ENCODE measurements around the gene CTR9. TPM values are rescaled to one million over a fixed set of nuclear protein-coding genes. Genes with fewer than 3 reads are reported as not detected.

Gene CTR9
- total RNA-seq, 1 donor from 2014 or later = 35.6 TPM

- Mint-ChIP-seq H3K36me3 (peaks cover 22% of the 10 kb centered on the region), H3K27me3 (no peaks in the 10 kb centered on the region), H3K9me3 (no peaks in the 10 kb centered on the region), H3K4me3 (no peak overlapping the region), H3K27ac (no peak overlapping the region), H3K4me1 (ENCODE audit: unreplicated experiment) (no peaks in the 10 kb centered on the region)
- DNase-seq (ENCODE audit: extremely low spot score, unreplicated experiment) = no peak
- no peak for TF ChIP-seq CTCF (conservative IDR thresholded peaks at IDR 0.05)
Observed at GRCh38 chr11:10777393-10777793, 26.3 kb downstream of the CTR9 start.

- TF ChIP-seq CTCF (conservative IDR thresholded peaks at IDR 0.05) = no peak
- no peak for DNase-seq (ENCODE audit: extremely low spot score, unreplicated experiment)
- Mint-ChIP-seq H3K27ac (no peak overlapping the region), H3K36me3 (peaks cover 21% of the 10 kb centered on the region), H3K4me3 (no peak overlapping the region), H3K9me3 (no peaks in the 10 kb centered on the region), H3K4me1 (ENCODE audit: unreplicated experiment) (no peaks in the 10 kb centered on the region), H3K27me3 (no peaks in the 10 kb centered on the region)
Observed at GRCh38 chr11:10777806-10778205, 26.8 kb downstream of the CTR9 start.

GRCh38 chr11:10778217-10778970 lies 27.3 kb downstream of the CTR9 start:
- H3K27ac Mint-ChIP-seq = no peak overlapping the region
- H3K36me3 Mint-ChIP-seq = peaks cover 21% of the 10 kb centered on the region
- H3K27me3 Mint-ChIP-seq = no peaks in the 10 kb centered on the region
- no peaks in the 10 kb centered on the region for H3K9me3 Mint-ChIP-seq
- H3K4me3 Mint-ChIP-seq = no peak overlapping the region
- no peaks in the 10 kb centered on the region for H3K4me1 Mint-ChIP-seq (ENCODE audit: unreplicated experiment)
- no peak for DNase-seq (ENCODE audit: extremely low spot score, unreplicated experiment)
- no peak for TF ChIP-seq CTCF (conservative IDR thresholded peaks at IDR 0.05)

- Mint-ChIP-seq H3K4me1 (ENCODE audit: unreplicated experiment) (no peaks in the 10 kb centered on the region), H3K27ac (no peak overlapping the region), H3K9me3 (no peaks in the 10 kb centered on the region), H3K27me3 (no peaks in the 10 kb centered on the region), H3K36me3 (peaks cover 17% of the 10 kb centered on the region), H3K4me3 (no peak overlapping the region)
- no peak for TF ChIP-seq CTCF (conservative IDR thresholded peaks at IDR 0.05)
- no peak for DNase-seq (ENCODE audit: extremely low spot score, unreplicated experiment)
Observed at GRCh38 chr11:10779086-10779485, 28.0 kb downstream of the CTR9 start.

GRCh38 chr11:10780040-10780439 lies 29.0 kb downstream of the CTR9 start:
- no peak for DNase-seq (ENCODE audit: extremely low spot score, unreplicated experiment)
- Mint-ChIP-seq H3K27ac (no peak overlapping the region), H3K4me3 (no peak overlapping the region)

More at GRCh38 chr11:10780040-10780439, 29.0 kb downstream of the CTR9 start:
- Mint-ChIP-seq H3K4me1 (ENCODE audit: unreplicated experiment) (peaks cover 8% of the 10 kb centered on the region), H3K9me3 (no peaks in the 10 kb centered on the region), H3K27me3 (no peaks in the 10 kb centered on the region), H3K36me3 (peaks cover 11% of the 10 kb centered on the region)
- no peak for TF ChIP-seq CTCF (conservative IDR thresholded peaks at IDR 0.05)
